GM19438 (cell line): ENCODE measurements around the gene SHFL.
A peak's percentile ranks its signal among the peaks of the same experiment; 100 is the strongest.

Experiments
- ATAC-seq: cut with Tn5 transposase; IDR thresholded peaks from one replicate; pipeline ENCODE4 v1.9.1; 2021; ENCODE audit warnings: low read depth; ENCODE audit not compliant: unreplicated experiment

SHFL gene

DNA sequence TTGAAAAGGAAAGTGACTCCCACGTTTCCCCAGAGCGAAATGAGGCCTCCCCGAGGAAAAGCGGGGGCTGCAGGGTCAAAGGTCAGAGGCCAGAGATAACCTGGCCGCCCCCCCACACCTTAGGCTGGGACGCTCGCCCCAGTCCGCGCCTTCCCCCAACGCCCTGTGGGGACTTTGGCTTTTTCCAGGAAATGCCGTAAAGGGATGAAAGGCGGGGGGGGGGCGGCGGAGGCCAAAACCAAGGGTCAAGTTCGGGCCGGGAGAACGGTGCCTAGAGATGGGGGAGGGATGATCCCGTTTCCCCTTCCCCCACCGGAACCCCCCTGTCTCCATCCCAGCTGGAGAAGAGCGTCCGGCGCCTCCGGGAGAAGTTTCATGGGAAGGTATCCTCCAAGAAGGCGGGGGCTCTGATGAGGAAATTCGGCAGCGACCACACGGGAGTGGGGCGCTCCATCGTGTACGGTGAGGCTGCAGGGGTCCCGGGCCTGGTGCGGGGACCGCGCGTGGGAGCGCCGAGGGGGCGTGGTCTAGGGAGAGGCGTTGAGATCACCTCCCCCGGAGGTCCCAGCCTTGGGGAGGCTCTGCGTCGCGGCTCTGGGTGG lies 575 bp downstream of the SHFL start:
- ATAC-seq, result no peak

DNA sequence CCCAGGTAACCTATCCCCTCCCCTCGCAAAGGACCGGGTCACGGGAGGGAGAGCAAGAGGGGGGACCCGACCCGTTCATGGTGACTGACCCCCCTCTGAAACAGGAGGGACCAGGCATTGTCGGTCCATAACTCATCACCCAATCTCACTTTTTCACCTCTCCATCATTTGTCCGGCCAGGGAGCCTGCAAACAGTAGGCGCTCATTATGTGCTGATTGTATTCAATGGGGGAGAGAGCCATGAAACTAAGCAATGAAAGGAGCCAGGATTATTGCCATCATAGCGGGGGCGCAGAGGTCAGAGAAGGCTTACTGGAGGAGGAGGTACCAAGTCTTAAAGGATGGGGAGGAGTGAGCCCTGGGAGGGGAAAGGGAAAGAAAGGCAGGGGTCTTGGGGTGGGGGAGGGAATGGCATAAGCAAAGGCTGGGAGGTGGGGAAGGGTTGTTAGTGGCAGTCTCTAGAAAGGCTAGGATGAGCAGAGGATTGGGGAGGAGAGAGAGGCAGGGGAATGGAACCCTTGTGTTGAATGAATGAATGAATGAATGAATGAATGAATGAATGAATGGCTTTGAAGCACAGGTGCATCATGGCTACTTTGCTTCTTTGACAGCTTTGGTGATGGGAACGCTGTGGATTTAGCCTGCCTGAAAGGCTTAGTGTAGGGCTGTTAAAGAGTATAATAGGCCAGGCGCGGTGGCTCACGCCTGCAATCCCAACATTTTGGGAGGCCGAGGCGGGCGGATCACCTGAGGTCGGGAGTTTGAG lies 1.4 kb downstream of the SHFL start:
- ATAC-seq, result no peak

DNA sequence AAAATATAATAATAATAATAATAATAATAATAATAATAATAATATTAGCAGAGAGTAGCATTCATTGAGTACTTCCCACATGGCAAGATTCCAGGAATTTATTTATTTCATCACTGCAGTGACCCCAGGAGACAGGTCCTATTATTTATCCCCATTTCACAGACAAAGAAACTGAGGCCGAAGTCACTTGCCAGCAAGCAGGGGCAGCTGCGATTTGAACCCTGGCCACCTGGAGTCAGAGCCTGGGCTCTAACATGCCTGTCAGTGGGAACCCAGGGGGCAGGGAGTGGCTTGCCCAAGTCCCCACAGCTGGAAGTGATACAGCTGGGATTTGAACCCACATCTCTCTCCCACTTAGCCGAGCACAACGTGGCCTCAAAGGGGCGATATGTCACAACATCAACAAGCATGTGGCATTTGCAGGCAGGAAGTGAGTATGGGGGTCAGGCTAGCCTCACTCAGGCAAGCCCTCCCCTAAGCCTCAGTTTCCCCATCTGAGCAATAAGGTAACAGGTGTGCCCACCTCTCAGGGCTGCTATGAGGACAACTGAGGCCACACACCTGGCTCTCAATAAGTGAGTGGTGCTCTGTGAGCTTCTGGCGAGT lies 2.9 kb downstream of the SHFL start:
- no peak for ATAC-seq

DNA sequence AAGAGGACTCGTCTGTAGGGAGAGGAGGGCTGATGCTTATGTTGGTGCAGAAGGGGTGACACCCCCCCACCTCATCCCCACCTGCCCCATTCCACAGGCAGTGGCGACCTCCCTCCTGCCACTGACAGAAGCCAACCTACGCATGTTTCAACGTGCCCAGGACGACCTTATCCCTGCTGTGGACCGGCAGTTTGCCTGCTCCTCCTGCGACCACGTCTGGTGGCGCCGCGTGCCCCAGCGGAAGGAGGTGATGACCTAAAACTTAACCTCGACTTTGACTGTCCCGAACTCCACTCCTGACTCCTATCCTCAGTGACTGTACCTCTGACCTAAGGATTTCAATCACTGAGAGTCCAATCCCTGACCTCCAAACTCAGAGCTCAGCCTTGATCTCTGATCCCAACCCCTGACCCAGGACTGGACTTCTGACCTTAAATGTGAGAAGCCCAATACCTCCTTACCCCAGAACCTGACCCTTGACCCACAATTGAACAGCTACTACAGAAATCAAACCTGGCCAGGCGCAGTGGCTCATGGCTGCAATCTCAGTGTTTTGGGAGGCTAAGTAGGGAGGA lies 3.8 kb downstream of the SHFL start:
- no peak for ATAC-seq

DNA sequence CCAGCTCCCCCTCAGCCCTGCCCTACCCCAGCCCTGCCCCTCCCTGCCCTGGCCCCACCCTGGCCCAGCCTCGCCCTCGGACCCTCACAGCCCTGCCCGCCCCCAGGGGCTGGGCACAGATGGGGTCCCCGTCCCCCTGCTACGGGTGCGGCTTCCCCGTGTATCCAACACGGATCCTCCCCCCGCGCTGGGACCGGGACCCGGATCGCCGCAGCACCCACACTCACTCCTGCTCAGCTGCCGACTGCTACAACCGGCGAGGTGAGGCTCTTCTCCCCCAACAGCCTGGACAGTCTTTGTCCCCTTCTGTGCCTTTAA lies 5.2 kb downstream of the SHFL start:
- ATAC-seq, result no peak

DNA sequence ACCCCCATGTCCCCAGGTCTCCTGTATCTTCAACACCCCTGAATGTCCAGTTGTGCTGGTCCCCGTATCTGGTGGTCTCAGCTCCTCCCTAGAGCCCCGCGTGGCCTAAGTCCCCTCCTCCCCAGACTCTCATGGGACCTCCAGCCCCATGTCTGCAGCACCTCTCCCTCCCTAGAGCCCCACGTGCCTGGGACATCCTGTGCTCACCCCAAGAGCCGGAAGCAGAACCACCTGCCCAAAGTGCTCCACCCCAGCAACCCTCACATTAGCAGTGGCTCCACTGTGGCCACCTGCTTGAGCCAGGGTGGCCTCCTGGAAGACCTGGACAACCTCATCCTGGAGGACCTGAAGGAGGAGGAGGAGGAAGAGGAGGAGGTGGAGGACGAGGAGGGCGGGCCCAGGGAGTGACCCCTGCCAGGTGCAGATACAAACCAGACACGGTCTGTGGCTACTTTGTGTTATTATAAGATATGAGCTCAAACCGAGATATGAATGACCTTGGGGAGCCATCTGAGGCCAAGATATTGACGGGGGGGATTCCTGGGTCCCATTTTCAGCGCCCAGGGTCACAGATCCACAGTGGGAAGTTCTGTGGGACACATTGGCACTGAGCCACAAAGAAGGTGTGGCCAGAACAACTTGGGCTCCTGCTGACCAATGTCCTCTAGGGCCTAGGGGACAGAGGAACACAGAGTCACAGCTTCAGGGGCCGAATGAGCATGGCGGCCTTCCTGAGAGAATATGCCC lies 6.0 kb downstream of the SHFL start:
- no peak for ATAC-seq

DNA sequence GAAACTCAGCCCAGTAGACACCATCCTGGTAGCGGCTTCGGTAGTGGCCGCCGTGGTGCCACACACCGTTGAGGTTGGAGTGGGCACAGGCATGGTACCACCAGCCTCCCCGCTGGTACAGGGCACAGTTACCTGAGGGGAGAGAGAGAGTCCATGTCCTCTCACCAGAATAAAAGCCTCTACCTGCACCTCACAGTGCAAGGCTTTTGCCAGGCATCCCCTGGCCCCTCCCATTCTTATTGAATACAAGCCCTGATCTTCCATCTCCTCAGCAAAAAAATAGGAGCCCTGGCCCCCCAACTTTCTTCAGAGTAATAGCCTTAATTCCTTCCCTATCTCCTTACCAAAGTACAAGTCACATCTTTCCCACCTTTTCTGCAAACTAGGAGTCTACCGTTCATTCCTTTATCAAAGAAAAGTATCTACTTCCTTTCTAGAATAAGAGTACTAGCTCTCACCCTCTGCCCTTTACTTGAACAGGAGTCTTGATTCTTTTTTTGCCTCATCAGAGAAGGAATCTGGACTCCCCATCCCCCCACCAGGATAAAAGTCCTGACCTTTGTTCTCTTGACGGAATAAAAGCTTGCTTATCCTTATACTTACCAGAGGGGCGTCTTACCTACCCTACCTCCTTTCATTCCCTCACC lies 6.7 kb downstream of the SHFL start:
- no peak for ATAC-seq

DNA sequence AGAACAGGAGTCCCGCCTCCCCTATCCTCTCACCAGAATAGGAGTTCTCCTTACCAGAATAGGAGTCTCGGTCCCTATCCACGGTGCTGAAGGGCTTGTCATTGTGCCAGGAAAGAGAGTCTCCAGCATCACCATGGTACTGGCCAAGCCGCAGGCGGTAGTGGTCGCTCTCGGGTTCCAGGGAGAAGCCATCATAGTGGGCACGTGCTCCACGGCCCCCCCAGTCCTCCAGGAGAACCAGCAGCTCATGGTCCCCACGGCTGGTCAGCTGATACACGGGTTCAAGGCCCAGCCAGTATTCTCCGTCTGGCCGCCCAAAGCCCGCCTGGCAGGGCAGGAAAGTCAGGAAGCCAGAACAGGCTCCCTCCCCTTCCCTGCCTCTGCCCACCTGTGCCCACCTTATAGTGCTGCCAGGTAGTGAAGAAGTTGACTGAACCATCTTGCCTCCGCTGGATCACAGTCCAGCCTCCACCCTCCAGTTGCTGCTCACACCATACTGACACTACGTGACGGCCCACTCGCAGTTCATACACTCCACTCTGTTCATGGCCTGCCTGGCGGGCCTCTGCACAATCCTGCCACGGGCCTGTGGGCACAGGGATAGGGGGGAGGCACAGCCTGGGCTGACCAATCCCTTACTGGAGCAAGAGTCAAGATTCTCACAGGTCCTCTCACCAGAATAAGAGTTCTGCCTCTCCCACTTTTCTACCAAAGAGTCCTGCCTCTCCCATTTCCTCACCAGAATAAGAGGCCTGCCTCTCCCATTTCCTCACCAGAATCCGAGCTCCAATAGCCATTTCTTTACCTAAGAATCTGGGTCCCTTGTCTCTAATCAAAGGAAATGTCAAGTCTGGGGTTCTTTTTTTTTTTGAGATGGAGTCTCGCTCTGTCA lies 7.4 kb downstream of the SHFL start:
- no peak for ATAC-seq

DNA sequence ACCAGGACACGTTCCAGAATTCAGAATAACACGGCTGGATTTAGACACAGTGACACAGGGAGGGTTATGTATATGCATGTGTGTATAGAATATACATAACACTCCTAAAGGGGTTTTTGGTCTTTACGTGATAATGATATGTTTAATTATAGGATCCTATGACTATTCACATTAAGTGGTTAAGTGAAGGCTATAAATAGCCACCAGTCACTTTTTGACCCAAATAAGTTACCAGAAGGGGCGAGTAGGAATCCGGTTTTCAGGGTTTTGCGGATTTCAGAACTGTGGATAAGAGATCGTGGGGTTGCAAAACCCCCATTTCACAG lies 9.5 kb downstream of the SHFL start:
- ATAC-seq, result no peak

DNA sequence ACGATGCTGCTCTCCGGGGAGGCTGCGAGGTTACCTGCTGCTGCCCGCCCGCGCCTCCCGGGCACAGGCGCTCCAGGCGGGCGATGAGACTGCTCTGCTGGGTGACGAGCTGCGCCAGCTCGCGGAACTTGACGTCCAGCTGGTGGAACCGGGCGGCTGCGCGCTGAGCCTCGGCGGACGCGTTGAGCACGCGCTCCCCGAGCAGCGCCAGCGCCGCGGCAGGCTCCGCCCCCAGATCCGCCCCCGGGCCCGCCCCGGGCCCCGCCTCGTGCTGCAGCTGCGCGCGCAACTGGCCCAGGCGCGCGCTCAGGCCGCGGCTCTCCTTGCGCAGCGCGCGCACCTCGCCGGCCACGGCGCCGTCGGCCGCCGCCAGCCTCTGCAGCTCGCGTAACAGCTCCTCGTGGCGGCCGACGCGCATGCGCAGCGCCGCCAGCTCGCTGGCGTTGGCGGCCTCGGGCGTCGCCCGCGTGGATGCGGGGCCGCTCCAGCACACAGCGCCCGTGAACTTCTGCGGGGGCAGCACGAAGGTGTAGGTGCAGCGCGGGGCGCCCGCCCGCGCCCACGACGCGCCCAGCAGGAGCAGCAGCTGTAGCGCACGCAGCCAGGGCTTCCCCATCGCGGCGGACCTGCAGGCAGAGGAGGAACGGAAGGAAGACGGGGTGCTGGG lies 10.0 kb downstream of the SHFL start:
- peak; percentile 57 for ATAC-seq

DNA sequence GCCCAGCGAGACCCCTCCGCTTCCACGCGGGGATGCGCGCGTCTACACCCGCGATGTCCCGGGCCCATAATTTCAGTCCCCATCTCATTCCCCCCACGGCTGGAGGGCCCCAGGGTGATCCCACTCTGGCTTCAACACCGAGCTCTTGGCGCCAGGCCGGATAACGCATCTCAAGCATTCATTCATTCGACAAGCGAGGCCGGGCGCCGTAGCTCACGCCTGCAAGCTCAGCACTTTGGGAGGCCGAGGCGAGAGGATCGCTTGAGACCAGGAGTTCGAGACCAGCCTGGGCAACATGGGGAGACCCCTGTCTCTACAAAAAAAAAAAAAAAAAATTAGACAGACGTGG lies 10.5 kb downstream of the SHFL start:
- no peak for ATAC-seq

DNA sequence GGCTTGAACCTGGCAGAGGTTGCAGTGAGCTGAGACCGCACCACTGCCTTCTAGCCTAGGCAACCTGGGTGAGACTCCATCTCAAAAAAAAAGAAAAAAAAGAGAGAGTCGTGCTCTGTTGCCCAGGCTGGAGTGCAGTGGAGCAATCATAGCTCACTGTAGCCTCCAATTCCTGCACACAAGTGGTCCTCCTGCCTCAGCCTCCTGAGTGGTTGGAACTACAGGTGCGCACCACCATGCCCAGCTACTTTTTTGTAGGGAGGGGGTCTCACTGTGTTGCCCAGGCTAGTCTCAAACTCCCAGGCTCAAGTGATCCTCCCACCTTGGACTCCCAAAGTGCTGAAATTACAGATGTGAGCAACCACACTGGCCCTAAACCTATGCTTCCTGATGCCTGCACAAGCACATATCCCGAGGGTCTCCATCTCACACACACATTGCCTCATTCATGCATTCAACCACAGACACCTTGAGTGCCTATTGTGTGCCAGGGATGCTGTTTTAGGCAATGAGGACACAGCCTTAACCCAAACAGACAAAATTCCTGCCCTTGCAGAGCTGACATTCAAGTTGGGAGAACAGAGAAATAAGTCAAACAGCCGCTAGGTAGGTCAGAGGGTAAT lies 14.2 kb downstream of the SHFL start:
- no peak for ATAC-seq

DNA sequence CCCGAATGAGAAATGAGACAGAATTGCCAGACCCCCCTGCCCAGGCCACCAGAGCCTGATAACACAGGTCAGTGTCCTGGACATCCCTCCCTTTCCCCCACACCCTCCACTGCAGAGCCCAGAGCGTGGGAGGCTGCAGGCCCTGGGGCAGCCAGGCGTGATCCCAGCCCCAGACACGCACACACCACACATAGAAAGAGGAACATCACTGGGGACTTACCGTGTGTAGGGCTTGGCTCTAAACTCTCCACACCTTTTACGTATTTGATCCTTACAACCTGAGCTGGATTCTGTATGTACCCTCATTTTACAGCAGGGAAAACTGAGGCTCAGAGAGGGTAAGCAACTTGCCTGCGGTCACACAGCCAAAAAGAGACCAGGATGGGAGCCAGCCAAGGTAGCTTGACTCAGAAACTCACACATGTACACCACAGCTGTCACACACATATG lies 16.7 kb downstream of the SHFL start:
- no peak for ATAC-seq

DNA sequence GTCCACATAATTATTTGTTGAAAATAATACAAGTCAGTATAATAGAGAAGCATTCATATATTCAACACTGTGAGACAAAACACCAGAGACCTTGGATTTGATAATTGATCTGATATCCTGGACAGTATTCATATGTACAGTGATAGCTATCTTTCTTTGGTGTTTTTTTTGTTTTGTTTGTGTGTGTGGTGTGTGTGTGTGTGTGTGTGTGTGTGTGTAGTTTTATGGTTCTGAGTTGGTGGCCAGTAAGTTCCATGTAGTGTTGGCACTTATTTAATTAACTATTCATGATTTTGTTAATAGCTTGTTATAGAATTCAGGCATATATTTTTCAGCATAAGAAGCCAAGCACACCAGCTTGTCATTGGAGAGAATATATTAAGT lies 18.0 kb downstream of the SHFL start:
- ATAC-seq, result no peak

DNA sequence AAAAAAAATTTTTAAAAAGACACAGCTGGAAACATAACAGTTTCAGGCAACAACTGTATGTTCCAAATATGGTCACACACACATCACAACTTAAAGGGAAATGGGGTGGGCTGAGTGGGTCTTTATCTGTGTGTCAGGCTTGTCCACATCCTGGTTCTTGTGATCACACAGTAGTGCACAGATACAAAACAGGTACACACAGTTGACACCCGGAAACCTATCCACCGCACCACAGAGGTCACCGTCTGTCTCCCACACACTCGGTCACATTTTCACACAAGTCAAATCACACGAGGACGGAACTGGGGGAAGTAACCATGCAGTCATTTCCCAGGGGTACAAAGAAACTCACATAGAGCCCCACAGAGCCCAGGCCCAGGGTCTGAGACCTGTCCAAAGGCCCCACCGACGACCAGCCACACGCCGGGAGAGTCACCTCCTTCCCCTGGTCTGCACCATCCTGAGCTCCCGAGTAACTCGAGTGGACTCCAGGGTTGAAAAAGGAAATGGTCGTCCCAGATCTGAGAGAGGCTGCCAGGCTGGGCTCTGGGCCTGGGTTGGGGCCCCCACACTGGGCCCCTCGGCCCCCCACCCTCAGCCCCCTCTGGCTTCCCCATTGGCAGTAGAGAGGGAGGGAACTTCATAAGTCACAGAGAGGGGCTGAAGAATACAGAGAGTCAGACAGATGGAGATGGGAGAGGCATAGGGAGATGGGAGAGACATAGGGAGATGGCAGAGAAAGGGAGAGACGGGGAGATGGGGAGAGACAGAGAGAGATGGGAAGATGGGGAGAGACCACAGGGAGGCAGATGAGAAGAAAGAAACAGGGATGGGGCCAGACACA lies 18.8 kb downstream of the SHFL start:
- peak; percentile 42 for ATAC-seq

DNA sequence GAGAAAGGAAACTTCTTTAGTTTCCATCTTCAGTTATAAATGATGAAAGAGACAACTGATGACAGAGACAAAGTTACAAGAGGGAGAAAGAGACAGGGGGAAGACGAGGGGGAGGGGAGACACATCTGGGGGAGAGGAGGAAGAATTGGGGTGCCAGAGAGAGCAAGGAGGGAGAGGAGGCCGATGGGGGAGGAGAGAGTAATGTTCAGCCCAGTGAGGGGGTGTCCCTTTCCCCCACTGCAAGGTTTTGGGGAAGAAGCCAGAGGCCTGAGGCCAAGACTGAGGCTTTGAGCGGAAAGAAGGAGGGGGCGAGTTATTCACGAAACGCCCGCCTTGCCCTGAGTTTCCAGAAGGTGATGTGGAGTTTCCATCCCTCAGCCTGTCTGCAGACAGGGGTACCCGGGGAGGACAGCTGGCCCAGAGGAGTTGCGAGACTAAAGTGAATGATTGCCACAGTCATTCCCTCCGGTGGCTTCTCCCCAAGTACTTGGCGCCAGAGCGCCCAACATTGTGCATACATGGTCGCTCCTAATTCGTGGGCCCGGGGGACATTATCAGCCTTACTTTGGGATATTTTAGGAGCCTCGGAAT lies 19.5 kb downstream of the SHFL start:
- ATAC-seq, result peak; percentile 23

DNA sequence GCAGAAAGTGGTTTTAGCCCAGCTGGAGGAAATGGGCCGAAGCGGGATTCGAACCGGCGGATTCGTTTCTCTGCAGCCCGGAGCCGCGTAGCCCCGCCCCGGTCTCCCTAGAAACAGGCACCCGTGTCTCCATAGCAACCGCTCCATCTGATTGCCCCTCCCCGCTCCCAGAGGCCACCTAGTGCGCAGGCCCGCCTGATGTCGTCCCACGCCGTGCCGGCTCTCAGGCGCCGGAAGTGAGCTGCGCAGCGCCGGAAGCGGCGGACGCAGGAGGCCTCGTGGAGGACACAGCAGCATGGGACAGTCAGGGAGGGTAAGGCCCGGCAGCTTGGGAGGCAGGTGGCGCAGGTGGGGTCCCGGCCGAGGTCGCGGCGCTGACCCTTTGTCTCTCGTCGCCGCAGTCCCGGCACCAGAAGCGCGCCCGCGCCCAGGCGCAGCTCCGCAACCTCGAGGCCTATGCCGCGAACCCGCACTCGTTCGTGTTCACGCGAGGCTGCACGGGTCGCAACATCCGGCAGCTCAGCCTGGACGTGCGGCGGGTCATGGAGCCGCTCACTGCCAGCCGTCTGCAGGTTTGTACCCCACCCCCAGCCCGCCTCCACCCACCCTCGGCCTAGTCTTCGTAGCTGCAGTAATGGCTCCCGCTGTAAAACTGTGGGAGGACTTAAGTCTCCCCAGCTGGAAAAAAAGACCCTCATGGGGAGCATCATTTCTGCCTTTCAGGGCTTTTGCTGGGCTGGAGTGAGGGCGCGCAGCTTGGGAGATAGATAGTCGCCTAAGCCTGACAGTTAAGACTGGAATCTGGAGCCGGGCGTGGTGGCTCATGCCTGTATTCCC lies 20.2 kb downstream of the SHFL start, which contains the start of gene PPAN:
PPAN (plus strand) TSS at position 263 of the 837 bp plus-strand sequence; CDS start at position 296, 33 bp downstream.
- no peak for ATAC-seq
